Occipital lobe (tissue), 2 donors: Measurements from ENCODE around the gene RASA3. TPM values are rescaled to one million over a fixed set of nuclear protein-coding genes. Genes with fewer than 3 reads are reported as not detected.

Experiments used
- DNase-seq: peaks from one replicate; lab custom pipeline; 2025; lab: John Stamatoyannopoulos, UW
- total RNA-seq: library from RNA; depleted of rRNA; stranded (reverse); fragments of >200 nt; gene quantifications from one replicate; pipeline ENCODE4 v1.2.3, GENCODE V29; 2014

The RASA3 gene
- total RNA-seq, 1 donor from 2014 or later: 14.2 TPM

DNA sequence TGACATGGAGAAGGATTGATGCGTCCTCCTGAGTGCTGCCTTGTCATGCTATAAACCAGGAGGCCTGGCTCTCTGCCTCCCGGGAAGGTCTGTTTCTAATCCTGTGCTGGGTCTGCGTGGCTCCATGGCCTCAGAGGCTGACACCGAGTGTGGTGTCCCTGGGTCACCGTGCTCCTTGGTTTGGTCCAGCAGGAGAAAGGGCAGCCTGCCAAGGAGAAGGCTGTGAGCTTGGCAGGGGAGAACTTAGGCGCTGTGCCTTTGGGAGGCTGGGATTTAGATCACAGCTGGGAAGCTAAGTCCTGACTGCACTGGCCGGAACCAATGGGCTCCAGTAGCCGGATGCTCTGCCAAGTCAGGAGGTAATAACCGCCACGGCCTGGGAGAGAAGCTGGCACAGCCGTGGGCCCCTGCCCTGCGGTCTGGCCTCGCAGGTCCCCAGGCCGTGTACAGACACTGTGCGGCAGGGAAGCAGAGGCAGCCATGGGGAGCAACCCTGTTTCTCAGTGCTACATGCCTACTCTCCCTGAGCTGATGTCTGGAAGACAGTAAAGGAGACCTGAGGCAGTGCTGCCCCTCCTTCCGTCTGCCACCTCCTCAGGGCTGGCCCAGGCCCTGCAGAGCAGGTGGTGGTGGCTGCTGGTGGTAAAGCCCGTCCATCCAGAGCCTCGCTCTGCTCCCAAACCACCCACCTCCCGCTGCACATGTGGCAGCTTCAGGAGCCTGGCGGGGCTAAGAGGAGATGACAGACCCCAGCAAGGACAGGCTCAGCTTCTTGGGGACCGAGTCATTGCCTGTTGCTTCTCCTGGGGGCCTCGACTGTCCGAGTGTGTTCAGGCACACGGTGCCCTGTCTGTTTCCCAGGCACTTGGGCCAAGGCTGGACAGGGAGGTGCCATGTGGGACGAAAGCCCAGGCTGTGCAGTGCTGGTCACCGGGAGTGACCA is 203.5 kb downstream of the RASA3 start:
- no peak for DNase-seq

Other genes starting within 250 kb of the RASA3 start
- gene C13orf46, start 158.5 kb downstream of the RASA3 start, total RNA-seq: 0.16 TPM
- not detected for gene CFAP97D2, start 46.6 kb upstream of the RASA3 start, total RNA-seq
- 49.4 TPM for gene CDC16, start 102.3 kb upstream of the RASA3 start, total RNA-seq
- gene UPF3A, start 149.0 kb upstream of the RASA3 start, total RNA-seq: 53.0 TPM
- gene CHAMP1, start 181.9 kb upstream of the RASA3 start, total RNA-seq: 7.8 TPM